A549 (cell line): ENCODE results near the gene MPND. TPM values are rescaled to one million over a fixed set of nuclear protein-coding genes. Genes with fewer than 3 reads are reported as not detected.

Experiments used
- ATAC-seq, 2 experiments: fragments of 200-7000 bp in 1 of 2; fragments of >200 bp in 1 of 2; cut with Nextera tagmentation in 1 of 2; cut with Tn5 transposase in 1 of 2; 3 replicates each; pipeline versions ENCODE4 v1.8.0 to v1.9.1; 2018 to 2020; ENCODE audit warnings: mild to moderate bottlenecking in 1 of 2, moderate library complexity in 1 of 2
- CTCF ChIA-PET: fragments of 300-600 bp; sonication (Branson Sonifier 250); formaldehyde crosslinking; extraction: SDS; loops from one replicate; lab custom pipeline; 2021; ENCODE audit warnings: antibody characterized with exemption, inconsistent platforms; lab: Yijun Ruan, JAX
- POLR2A ChIA-PET: fragments of 350-600 bp; formaldehyde crosslinking; extraction: SDS; loops from one replicate; lab custom pipeline; 2021; ENCODE audit warnings: antibody characterized with exemption, inconsistent platforms; lab: Yijun Ruan, JAX
- DNase-seq, 2 experiments: peaks; one replicate each; pipeline versions ENCODE4 v3.0.0 to v3.0.0-alpha.2; 2011 to 2016; ENCODE audit warnings: low read depth in 1 of 2, low spot score in 1 of 2
- FAIRE-seq: peaks from 2 replicates; lab custom pipeline; 2011; peaks lifted over from hg19 to GRCh38; lab: Jason Lieb, UNC
- H3K27ac ChIP-seq, 2 experiments: fragments of >200 bp; sonication (Bioruptor Twin); formaldehyde crosslinking; 3 replicates each; pipeline ENCODE4 v1.5.1; 2016 to 2017
- H3K4me1 ChIP-seq: fragments of >200 bp; sonication (Bioruptor Twin); formaldehyde crosslinking; 3 replicates; pipeline ENCODE4 v1.6.1; 2016
- H3K4me2 ChIP-seq: fragments of >200 bp; sonication (Bioruptor Twin); formaldehyde crosslinking; 3 replicates; pipeline ENCODE4 v1.6.1; 2016
- H3K4me3 ChIP-seq: fragments of >200 bp; sonication (Bioruptor Twin); formaldehyde crosslinking; 3 replicates; pipeline ENCODE4 v1.5.1; 2016
- H3K9me3 ChIP-seq: fragments of >200 bp; sonication (Bioruptor Twin); formaldehyde crosslinking; 3 replicates; pipeline ENCODE4 v1.6.1; 2016
- BHLHE40 ChIP-seq: IDR thresholded peaks from 2 replicates; pipeline ENCODE4 v1.6.1; 2012; ENCODE audit warnings: low read depth, low read length, inconsistent platforms
- CEBPB ChIP-seq, 2 experiments: fragments of >200 bp in 1 of 2; sonication (Bioruptor Twin) in 1 of 2; formaldehyde crosslinking in 1 of 2; IDR thresholded peaks; 2 replicates each; pipeline ENCODE4 v1.6.1; 2012 to 2016
- ESRRA ChIP-seq: fragments of 150-350 bp; IDR thresholded peaks from 2 replicates; pipeline ENCODE4 v1.6.1; 2014; ENCODE audit warnings: mild to moderate bottlenecking, low read length, borderline replicate concordance
- FOXS1 ChIP-seq: fragments of 250-450 bp; sonication (Bioruptor Pico); IDR thresholded peaks from 2 replicates; pipeline ENCODE4 v1.5.0; 2020; ENCODE audit warnings: mild to moderate bottlenecking, moderate library complexity
- GATA3 ChIP-seq: IDR thresholded peaks from 2 replicates; pipeline ENCODE4 v1.6.1; 2012; ENCODE audit warnings: borderline replicate concordance
- HDAC2 ChIP-seq: fragments of 200-600 bp; sonication (generic); IDR thresholded peaks from 2 replicates; pipeline ENCODE4 v1.6.1; 2016
- HOXA7 ChIP-seq: fragments of 250-450 bp; sonication (Bioruptor Pico); IDR thresholded peaks from 2 replicates; pipeline ENCODE4 v1.5.0; 2020; ENCODE audit warnings: mild to moderate bottlenecking, moderate library complexity
- HOXB5 ChIP-seq: fragments of 250-450 bp; sonication (Bioruptor Pico); IDR thresholded peaks from 2 replicates; pipeline ENCODE4 v1.5.0; 2020; ENCODE audit warnings: mild to moderate bottlenecking, moderate library complexity
- JUN ChIP-seq, 2 experiments: fragments of >200 bp; sonication (Bioruptor Twin); formaldehyde crosslinking; IDR thresholded peaks; 2 replicates in 1 of 2; 3 replicates in 1 of 2; pipeline ENCODE4 v1.6.1; 2016 to 2017
- JUNB ChIP-seq: fragments of >200 bp; sonication (Bioruptor Twin); formaldehyde crosslinking; IDR thresholded peaks from 2 replicates; pipeline ENCODE4 v1.6.1; 2016
- KDM1A ChIP-seq: fragments of 200-600 bp; sonication (generic); IDR thresholded peaks from 2 replicates; pipeline ENCODE4 v1.6.1; 2016; ENCODE audit warnings: low read depth, mild to moderate bottlenecking
- MAFK ChIP-seq: fragments of 450-650 bp; IDR thresholded peaks from 2 replicates; pipeline ENCODE4 v1.6.1; 2014; ENCODE audit not compliant: partially characterized antibody
- MAZ ChIP-seq: fragments of 150-350 bp; IDR thresholded peaks from 2 replicates; pipeline ENCODE4 v1.6.1; 2014; ENCODE audit warnings: antibody characterized with exemption, low read depth, low read length, borderline replicate concordance
- MYC ChIP-seq: IDR thresholded peaks from 2 replicates; pipeline ENCODE4 v1.6.1; 2012; ENCODE audit warnings: mild to moderate bottlenecking, inconsistent platforms, low read length, improper control_type of control experiment, borderline replicate concordance
- NPAS2 ChIP-seq: fragments of 250-450 bp; sonication (Bioruptor Pico); IDR thresholded peaks from 2 replicates; pipeline ENCODE4 v1.8.0; 2022; ENCODE audit warnings: mild to moderate bottlenecking, moderate library complexity, borderline replicate concordance
- NR3C1 ChIP-seq: fragments of >200 bp; sonication (Bioruptor Twin); formaldehyde crosslinking; IDR thresholded peaks from 3 replicates; pipeline ENCODE4 v1.6.1; 2017
- POLR2A ChIP-seq: IDR thresholded peaks from 2 replicates; pipeline ENCODE4 v1.6.1; 2012; ENCODE audit warnings: mild to moderate bottlenecking, low read length
- RAD21 ChIP-seq, 2 experiments: fragments of >200 bp in 1 of 2; sonication (Bioruptor Twin) in 1 of 2; formaldehyde crosslinking in 1 of 2; IDR thresholded peaks in 1 of 2; conservative IDR thresholded peaks in 1 of 2; 2 replicates in 1 of 2; 3 replicates in 1 of 2; pipeline ENCODE4 v1.6.1; 2012 to 2018; ENCODE audit warnings: inconsistent platforms in 1 of 2
- RCOR1 ChIP-seq: fragments of 150-350 bp; IDR thresholded peaks from 2 replicates; pipeline ENCODE4 v1.6.1; 2014; ENCODE audit warnings: antibody characterized with exemption, low read length, low read depth
- RFX5 ChIP-seq: fragments of 450-650 bp; IDR thresholded peaks from 2 replicates; pipeline ENCODE4 v1.7.1; 2014; ENCODE audit warnings: antibody characterized with exemption, mild to moderate bottlenecking, moderate library complexity
- RNF2 ChIP-seq: fragments of 200-600 bp; sonication (generic); IDR thresholded peaks from 2 replicates; pipeline ENCODE4 v1.6.1; 2016; ENCODE audit warnings: low read depth, mild to moderate bottlenecking, antibody characterized with exemption, moderate library complexity, borderline replicate concordance
- SMC3 ChIP-seq: fragments of >200 bp; sonication (Bioruptor Twin); formaldehyde crosslinking; IDR thresholded peaks from 3 replicates; pipeline ENCODE4 v1.6.1; 2018; ENCODE audit warnings: inconsistent platforms
- SREBF2 ChIP-seq: fragments of 450-650 bp; IDR thresholded peaks from 2 replicates; pipeline ENCODE4 v1.6.1; 2014; ENCODE audit warnings: mild to moderate bottlenecking, moderate library complexity
- TP53 ChIP-seq: fragments of 250-450 bp; sonication (Bioruptor Pico); IDR thresholded peaks from 2 replicates; pipeline ENCODE4 v1.5.0; 2021; ENCODE audit warnings: mild to moderate bottlenecking, moderate library complexity
- ZC3H11A ChIP-seq: fragments of 450-650 bp; IDR thresholded peaks from 2 replicates; pipeline ENCODE4 v1.6.1; 2014; ENCODE audit warnings: antibody characterized with exemption, mild to moderate bottlenecking
- ZFP36 ChIP-seq: fragments of 450-650 bp; IDR thresholded peaks from 2 replicates; pipeline ENCODE4 v1.6.1; 2014; ENCODE audit warnings: borderline replicate concordance; ENCODE audit not compliant: partially characterized antibody
- ZSCAN20 ChIP-seq: fragments of 250-450 bp; sonication (Bioruptor Pico); IDR thresholded peaks from 2 replicates; pipeline ENCODE4 v1.8.0; 2022; ENCODE audit warnings: mild to moderate bottlenecking, moderate library complexity
- WGBS: methylation state at CpG from one replicate; pipeline ENCODE4 v1.1.6; 2017; ENCODE audit errors: missing lambda C conversion rate; 5-methylcytosine and 5-hydroxymethylcytosine counted together
- polyA plus RNA-seq, 4 experiments: library from polyadenylated mRNA; depleted of rRNA in 3 of 4; stranded (reverse); fragments of >200 nt; fragmentation: RNase III in 1 of 4; extraction: RNeasy Plus Mini Kit Qiagen cat#74134 plus additional on column Dnase treatment in 1 of 4; gene quantifications; 2 replicates in 3 of 4; 3 replicates in 1 of 4; pipeline ENCODE4 v1.2.3, GENCODE V29; 2011 to 2017
- TF ChIP-seq, protein P1 (sequence below): fragments of 150-350 bp; IDR thresholded peaks from 2 replicates; pipeline ENCODE4 v1.6.1; 2014; ENCODE audit warnings: low read depth, mild to moderate bottlenecking, low read length
- TF ChIP-seq, protein P2 (sequence below): fragments of 200-600 bp; sonication (generic); IDR thresholded peaks from 2 replicates; pipeline ENCODE4 v1.6.1; 2016; ENCODE audit warnings: antibody characterized with exemption, mild to moderate bottlenecking, moderate library complexity
- TF ChIP-seq, protein P3 (sequence below): fragments of >200 bp; sonication (Bioruptor Twin); formaldehyde crosslinking; IDR thresholded peaks from 2 replicates; pipeline ENCODE4 v1.6.1; 2016

MPND gene
- polyA plus RNA-seq, 2 of the 4 experiments (the other 2 are of a cell fraction) = 3.5 to 14.5 TPM

DNA sequence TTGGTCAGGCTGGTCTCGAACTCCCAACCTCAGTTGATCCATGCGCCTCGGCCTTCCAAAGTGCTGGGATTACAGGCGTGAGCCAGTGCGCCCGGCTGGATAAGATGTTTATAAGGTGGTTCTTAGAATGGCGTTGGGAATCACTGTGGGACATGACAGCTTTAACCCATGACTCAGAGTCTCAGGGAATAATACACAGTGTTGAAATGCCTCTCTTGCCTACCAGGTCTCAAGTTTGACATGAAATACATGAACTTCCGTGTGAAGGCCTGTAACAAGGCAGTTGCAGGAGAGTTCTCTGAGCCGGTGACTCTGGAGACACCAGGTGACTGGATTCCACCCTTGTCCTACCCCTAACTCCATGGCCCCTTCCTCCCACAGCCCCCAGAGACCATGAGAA, 26.4 kb upstream of the MPND start:
- ChIA-PET CTCF (interaction anchor here (0.8 to 1.8 kb wide), 2 partner anchors 10 to 49 kb away, joined by 3 to 5 read pairs; no protein-coding TSS in a partner anchor), POLR2A (no interaction called here)
- 73% methylated on average over 9 of the region's 9 CpGs for WGBS
- FAIRE-seq (no peak), ATAC-seq (no peak), DNase-seq (no peak)
- no peak for TF ChIP-seq GATA3
- no peak for TF ChIP-seq HOXB5 (CRISPR knock-in tag)
- TF ChIP-seq, protein P1, sequence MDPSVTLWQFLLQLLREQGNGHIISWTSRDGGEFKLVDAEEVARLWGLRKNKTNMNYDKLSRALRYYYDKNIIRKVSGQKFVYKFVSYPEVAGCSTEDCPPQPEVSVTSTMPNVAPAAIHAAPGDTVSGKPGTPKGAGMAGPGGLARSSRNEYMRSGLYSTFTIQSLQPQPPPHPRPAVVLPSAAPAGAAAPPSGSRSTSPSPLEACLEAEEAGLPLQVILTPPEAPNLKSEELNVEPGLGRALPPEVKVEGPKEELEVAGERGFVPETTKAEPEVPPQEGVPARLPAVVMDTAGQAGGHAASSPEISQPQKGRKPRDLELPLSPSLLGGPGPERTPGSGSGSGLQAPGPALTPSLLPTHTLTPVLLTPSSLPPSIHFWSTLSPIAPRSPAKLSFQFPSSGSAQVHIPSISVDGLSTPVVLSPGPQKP = no peak
- TF ChIP-seq TP53 (CRISPR knock-in tag) = no peak
- TF ChIP-seq ZFP36 = no peak
- no peak for TF ChIP-seq NPAS2 (CRISPR knock-in tag)
- TF ChIP-seq MYC = no peak
- TF ChIP-seq KDM1A = no peak
- no peak for TF ChIP-seq NR3C1
- no peak for TF ChIP-seq RNF2
- TF ChIP-seq JUN (IDR thresholded peaks at IDR 0.05) = no peak
- no peak for TF ChIP-seq RFX5
- TF ChIP-seq POLR2A = no peak
- TF ChIP-seq CEBPB (IDR thresholded peaks at IDR 0.05) = no peak
- no peak for TF ChIP-seq BHLHE40
- TF ChIP-seq SREBF2 = no peak
- TF ChIP-seq RCOR1 = no peak
- TF ChIP-seq, protein P2, sequence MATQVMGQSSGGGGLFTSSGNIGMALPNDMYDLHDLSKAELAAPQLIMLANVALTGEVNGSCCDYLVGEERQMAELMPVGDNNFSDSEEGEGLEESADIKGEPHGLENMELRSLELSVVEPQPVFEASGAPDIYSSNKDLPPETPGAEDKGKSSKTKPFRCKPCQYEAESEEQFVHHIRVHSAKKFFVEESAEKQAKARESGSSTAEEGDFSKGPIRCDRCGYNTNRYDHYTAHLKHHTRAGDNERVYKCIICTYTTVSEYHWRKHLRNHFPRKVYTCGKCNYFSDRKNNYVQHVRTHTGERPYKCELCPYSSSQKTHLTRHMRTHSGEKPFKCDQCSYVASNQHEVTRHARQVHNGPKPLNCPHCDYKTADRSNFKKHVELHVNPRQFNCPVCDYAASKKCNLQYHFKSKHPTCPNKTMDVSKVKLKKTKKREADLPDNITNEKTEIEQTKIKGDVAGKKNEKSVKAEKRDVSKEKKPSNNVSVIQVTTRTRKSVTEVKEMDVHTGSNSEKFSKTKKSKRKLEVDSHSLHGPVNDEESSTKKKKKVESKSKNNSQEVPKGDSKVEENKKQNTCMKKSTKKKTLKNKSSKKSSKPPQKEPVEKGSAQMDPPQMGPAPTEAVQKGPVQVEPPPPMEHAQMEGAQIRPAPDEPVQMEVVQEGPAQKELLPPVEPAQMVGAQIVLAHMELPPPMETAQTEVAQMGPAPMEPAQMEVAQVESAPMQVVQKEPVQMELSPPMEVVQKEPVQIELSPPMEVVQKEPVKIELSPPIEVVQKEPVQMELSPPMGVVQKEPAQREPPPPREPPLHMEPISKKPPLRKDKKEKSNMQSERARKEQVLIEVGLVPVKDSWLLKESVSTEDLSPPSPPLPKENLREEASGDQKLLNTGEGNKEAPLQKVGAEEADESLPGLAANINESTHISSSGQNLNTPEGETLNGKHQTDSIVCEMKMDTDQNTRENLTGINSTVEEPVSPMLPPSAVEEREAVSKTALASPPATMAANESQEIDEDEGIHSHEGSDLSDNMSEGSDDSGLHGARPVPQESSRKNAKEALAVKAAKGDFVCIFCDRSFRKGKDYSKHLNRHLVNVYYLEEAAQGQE = no peak
- H3K4me3 ChIP-seq = no peak overlapping the region
- H3K9me3 ChIP-seq = no peaks in the 10 kb centered on the region; the same call in 2 of the 3 replicates
- H3K4me1 ChIP-seq = no peaks in the 10 kb centered on the region
- no peak overlapping the region for H3K27ac ChIP-seq
- no peak overlapping the region for H3K4me2 ChIP-seq

DNA sequence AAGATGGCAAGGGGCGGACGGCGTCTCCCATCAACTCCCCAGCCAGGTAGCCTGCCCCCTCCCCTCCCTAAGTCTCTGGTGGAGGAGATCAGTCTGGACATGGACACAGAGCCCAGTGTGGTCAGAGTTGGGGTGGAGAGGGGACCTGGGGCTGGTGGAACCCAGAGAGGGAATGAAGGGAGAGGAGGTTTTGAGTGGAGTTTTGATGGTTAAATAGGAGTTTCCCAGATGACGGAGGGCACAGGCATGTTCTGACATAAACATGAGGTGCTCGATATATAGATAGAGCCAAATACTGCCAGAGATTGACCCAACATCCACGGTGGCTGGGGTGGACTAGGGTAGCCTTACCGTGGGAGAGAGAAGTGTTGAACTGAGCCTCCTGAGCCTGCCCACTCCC, 24.9 kb upstream of the MPND start:
- WGBS = 71% methylated on average over 7 of the region's 7 CpGs
- DNase-seq (no peak), FAIRE-seq (no peak), ATAC-seq (no peak)
- Histone ChIP-seq H3K9me3 (no peaks in the 10 kb centered on the region; the same call in 2 of the 3 replicates), H3K4me2 (no peak overlapping the region), H3K4me1 (no peaks in the 10 kb centered on the region), H3K4me3 (no peak overlapping the region), H3K27ac (no peak overlapping the region)
- ChIA-PET POLR2A (no interaction called here), CTCF (no interaction called here)
- TF ChIP-seq SMC3 (no peak), HOXA7 (CRISPR knock-in tag) (no peak), JUNB (no peak), HDAC2 (no peak), RNF2 (no peak), ZSCAN20 (CRISPR knock-in tag) (no peak), NPAS2 (CRISPR knock-in tag) (no peak), FOXS1 (no peak), ESRRA (no peak), MAFK (no peak), RCOR1 (no peak), RAD21 (conservative IDR thresholded peaks at IDR 0.05 in 1 of 2, IDR thresholded peaks at IDR 0.05 in 1 of 2) (no peak), ZC3H11A (no peak), MAZ (no peak)
- TF ChIP-seq, protein P2 = no peak
- TF ChIP-seq, protein P3, sequence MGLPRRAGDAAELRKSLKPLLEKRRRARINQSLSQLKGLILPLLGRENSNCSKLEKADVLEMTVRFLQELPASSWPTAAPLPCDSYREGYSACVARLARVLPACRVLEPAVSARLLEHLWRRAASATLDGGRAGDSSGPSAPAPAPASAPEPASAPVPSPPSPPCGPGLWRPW = no peak
